ENCODE results near the gene ZC3H12A.
"Not testable (repeated sequence)": the region's sequence is repeated elsewhere in the genome, so short reads cannot be mapped to it uniquely, and the experiment has no call there.

The ZC3H12A gene

GRCh38 chr1:37502791-37503190 lies 28.4 kb downstream of the ZC3H12A start:
- DNase-seq, result not testable (repeated sequence)

- no peak for DNase-seq
Measured at GRCh38 chr1:37506740-37507139, 32.4 kb downstream of the ZC3H12A start.

DNA sequence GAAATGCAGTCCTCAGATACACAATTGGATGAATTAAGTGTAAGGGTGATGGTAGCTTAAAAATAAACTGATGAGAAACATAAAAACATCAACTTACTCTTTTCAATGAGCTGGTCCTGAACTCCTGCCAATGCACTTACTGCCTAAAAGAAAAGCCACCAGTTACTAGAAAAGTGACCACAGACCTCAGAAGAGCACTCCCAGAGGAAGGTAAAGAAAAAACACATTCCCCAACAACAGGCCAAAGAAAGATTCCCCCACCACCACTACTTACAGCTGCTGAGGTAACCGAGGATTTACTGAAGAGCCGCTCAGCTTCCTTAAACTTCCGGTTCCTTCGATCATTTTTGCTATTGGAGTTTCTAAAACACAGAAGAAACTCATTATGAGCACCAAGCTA lies 34.8 kb downstream of the ZC3H12A start:
- DNase-seq, result no peak

- DNase-seq, result no peak
Measured at GRCh38 chr1:37513795-37514349, 39.5 kb downstream of the ZC3H12A start.

DNA sequence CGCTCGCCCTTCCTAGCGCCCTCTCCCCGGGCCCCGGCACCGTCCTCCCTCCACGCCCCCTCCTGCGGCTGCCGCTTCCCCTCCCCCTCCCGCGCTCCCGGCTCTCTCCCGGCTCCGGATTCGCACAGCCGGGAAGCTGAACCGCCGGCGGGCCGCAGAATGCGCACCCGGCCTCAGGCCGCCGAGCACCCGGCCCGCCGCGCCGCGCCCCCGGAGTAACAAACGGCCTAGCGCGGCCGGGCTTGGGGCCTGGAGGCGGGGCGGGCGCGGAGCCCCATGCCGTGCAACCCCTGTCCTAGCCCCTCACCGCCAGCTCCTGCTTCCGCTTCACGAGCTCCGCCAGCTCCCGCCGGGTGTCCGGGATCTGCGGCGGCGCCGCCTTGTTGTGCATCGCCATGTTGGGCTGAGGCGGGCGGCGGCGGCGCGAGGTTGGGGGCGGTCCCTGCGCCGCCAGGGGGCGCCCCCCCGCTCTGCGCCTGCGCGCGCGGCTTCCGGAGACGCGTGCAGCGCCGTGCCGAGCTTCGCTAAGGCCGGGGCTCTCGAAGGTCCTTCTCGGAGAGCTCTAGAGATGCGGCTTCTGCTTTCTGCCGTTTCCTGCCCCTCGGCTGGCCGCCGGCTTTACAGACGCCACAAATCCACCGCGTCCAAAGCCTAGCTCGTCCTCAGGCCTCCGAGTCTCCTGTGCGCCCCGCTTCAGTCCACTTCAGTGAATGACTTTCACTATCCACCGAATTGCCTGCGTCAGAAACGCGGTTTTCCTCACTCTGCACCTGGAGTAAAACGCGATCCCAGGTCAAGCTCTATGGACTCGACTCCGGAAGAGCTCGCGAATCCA lies 40.2 kb downstream of the ZC3H12A start, which contains the start of gene MEAF6:
Gene MEAF6 (minus strand): TSS at position 417 of the 835 bp plus-strand sequence. CDS start 20 bp downstream, at position 397.
- no peak for DNase-seq

GRCh38 chr1:37515185-37516034 lies 41.0 kb downstream of the ZC3H12A start:
- no peak for DNase-seq

- DNase-seq, result no peak
Measured at GRCh38 chr1:37517569-37517968, 43.2 kb downstream of the ZC3H12A start.

DNA sequence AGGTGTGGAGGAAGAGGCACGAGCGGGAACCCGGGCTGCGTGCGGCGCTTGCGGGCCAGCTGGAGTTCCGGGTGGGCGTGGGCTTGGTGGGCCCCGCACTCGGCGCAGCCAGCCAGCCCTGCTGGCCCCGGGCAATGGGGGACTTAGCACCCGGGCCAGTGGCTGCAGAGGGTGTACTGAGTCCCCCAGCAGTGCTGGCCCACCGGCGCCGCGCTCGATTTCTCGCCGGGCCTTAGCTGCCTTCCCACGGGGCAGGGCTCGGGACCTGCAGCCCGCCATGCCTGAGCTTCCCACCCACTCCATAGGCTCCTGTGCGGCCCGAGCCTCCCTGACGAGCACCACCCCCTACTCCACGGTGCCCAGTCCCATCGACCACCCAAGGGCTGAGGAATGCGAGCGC lies 43.9 kb downstream of the ZC3H12A start:
- DNase-seq, result not testable (repeated sequence)

GRCh38 chr1:37518929-37519328 lies 44.5 kb downstream of the ZC3H12A start:
- not testable (repeated sequence) for DNase-seq

DNA sequence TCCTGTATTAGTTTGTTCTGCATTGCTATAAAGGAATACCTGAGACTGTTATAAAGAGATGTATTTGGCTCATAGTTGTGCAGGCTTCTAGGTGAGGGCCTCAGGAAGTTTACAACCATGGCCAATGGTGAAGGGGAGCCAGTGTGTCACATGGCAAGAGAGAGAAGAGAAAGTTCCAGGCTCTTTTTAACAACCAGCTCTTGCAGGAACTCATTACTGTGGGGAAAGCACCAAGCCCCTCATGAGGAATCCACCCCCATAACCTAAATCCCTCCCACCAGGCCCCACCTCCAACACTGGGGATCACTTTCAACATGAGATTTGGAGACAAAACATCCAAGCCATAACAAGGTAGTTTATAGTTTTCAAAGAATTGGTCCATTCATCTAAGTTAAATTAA lies 45.2 kb downstream of the ZC3H12A start:
- no peak for DNase-seq

DNA sequence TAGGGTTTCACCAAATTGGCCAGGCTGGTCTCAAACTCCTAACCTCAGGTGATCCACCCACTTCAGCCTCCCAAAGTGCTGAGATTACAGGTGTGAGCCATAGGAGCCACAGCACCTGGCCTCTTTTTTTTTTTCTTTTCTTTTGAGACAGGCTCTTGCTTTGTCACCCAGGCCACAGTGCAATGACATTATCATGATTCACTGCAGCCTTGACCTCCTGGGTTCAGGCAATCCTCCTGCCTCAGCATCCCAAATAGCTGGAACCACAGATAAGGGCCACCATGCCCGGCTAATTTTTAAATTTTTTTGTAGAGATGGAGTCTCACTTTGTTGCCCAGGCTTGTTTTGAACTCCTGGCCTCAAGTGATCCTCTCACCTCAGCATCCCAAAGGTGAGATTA lies 55.5 kb downstream of the ZC3H12A start:
- DNase-seq, result not testable (repeated sequence)

DNA sequence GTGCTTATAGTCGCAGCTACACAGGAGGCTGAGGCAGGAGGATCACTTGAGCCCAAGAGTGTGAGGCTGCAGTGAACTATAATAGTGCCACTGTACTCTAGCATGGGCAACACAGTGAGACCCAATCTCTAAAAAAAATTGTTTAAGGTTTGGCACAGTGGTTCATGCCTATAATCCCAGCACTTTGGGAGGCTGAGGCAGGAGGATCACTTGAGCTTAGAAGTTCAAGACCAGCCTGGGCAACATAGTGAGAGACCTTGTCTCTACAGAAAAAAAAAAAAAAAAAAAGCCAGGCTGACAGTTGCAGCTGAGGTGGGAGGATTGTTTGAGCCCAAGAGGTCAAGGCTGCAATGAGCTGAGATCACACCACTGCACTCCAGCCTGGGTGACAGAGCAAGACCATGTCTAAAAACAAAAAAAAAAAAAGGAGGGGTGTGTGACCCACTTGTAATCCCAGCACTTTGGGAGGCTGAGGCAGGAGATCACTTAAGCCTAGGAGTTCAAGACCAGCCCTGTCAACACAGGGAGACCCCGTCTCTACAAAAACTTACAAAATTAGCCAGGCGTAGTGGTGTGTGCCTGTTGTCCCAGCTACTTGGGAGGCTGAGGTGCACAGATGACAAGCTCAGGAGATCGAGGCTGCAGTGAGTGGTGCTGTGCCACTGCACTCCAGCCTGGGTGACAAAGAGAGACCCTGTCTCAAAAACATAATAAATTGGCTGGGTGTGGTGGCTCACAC lies 58.2 kb downstream of the ZC3H12A start:
- DNase-seq, result not testable (repeated sequence)

DNA sequence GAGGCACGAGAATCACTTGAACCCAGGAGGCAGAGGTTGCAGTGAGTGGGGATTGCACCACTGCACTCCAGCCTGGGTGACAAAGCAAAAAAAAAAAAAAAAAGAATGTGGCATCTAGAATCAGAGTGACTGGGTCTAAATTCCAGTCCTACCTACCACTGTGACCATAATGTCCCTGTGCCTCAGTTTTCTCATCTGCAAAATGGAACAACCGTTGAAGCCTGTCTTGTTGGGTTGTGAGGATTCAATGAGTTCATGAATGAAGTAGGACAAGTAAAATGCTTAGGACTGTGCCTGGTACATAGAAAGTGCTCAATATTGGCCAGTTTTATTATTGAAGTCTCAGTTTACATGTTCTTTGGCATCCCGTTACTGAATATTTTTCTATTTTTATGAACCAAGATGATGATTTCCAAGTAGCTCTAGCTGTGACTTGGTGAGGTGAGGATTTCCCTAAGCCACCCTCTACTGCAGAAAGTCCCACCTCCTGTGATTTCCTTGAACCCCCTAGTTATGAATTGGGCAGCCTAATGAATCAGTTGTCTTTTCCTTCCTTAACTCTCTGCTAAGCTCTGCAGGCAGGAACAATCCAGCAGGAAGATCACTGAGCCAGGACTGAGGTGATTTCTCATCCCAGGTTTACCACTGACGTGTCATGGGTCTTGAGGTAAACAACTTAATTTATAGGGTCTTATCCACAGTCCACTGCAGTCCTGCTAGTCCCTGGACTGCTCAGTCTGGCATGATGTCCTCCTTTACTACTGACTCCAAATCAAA lies 59.1 kb downstream of the ZC3H12A start:
- DNase-seq, result no peak

Data from NCI-H1694 treated with DMSO at 0.1 percent for 48 hours (cell line).